Fibroblast of the aortic adventitia (primary cell): ENCODE results near the gene EXOC2. TPM values are rescaled to one million over a fixed set of nuclear protein-coding genes. Genes with fewer than 3 reads are reported as not detected.
"Not testable (repeated sequence)": the region's sequence is repeated elsewhere in the genome, so short reads cannot be mapped to it uniquely, and the experiment has no call there.

Experiments
- DNase-seq: peaks from one replicate; pipeline ENCODE4 v3.0.0-alpha.2; 2010; ENCODE audit warnings: low read depth
- H3K4me3 ChIP-seq: 2 replicates; pipeline ENCODE4 v1.5.1; 2011; ENCODE audit warnings: low read depth, mild to moderate bottlenecking, control low read depth, low read length, moderate library complexity
- CTCF ChIP-seq: IDR thresholded peaks from 2 replicates; pipeline ENCODE4 v1.5.1; 2011; ENCODE audit warnings: mild to moderate bottlenecking, low read length, control low read depth, inconsistent platforms; ENCODE audit not compliant: insufficient read depth
- total RNA-seq: library from RNA; depleted of rRNA; stranded (reverse); fragments of >200 nt; gene quantifications from 2 replicates; pipeline ENCODE4 v1.2.3, GENCODE V29; 2012; ENCODE audit warnings: low replicate concordance

The EXOC2 gene
- total RNA-seq, 1 donor, result 27.9 TPM

- no peak for TF ChIP-seq CTCF
- H3K4me3 ChIP-seq, result no peak overlapping the region
- no peak for DNase-seq
Measured at GRCh38 chr6:609905-610304, 83.0 kb downstream of the EXOC2 start.

GRCh38 chr6:606829-607379, 86.0 kb downstream of the EXOC2 start:
- H3K4me3 ChIP-seq, result no peak overlapping the region
- DNase-seq, result no peak
- no peak for TF ChIP-seq CTCF

GRCh38 chr6:605895-606294, 87.0 kb downstream of the EXOC2 start:
- not testable (repeated sequence) for H3K4me3 ChIP-seq, DNase-seq

- no peak for TF ChIP-seq CTCF
- no peak overlapping the region for H3K4me3 ChIP-seq
- DNase-seq, result no peak
Measured at GRCh38 chr6:604579-604978, 88.4 kb downstream of the EXOC2 start.

- no peak for TF ChIP-seq CTCF
- no peak overlapping the region for H3K4me3 ChIP-seq
- no peak for DNase-seq
Measured at GRCh38 chr6:603265-603664, 89.7 kb downstream of the EXOC2 start.

GRCh38 chr6:599576-600448, 93.1 kb downstream of the EXOC2 start:
- no peak overlapping the region for H3K4me3 ChIP-seq
- no peak for DNase-seq

More at GRCh38 chr6:599576-600448, 93.1 kb downstream of the EXOC2 start:
- no peak for TF ChIP-seq CTCF
